HEK293 (cell line): ENCODE data around the gene KANK4.

Experiments used
- CTCF ChIA-PET: fragments of 350-600 bp; formaldehyde crosslinking; extraction: SDS; loops from one replicate; lab custom pipeline; 2021; ENCODE audit warnings: antibody characterized with exemption; lab: Yijun Ruan, JAX
- POLR2A ChIA-PET: fragments of 300-600 bp; formaldehyde crosslinking; extraction: SDS; loops from one replicate; lab custom pipeline; 2020; ENCODE audit warnings: antibody characterized with exemption, inconsistent platforms; lab: Yijun Ruan, JAX
- H3K27ac ChIP-seq: fragments of 200-500 bp; sonication (Bioruptor generic); 2 replicates; pipeline ENCODE4 v1.5.1; 2014; ENCODE audit warnings: low read depth, low read length, control low read depth, inconsistent platforms; ENCODE audit errors: extremely low read depth
- H3K36me3 ChIP-seq, 2 experiments: fragments of 200-500 bp in 1 of 2; sonication (Bioruptor generic) in 1 of 2; 1 replicate in 1 of 2; 2 replicates in 1 of 2; pipeline ENCODE4 v1.5.1; 2014 to 2017; ENCODE audit warnings: inconsistent platforms in 2 of 2, low read length in 2 of 2; ENCODE audit not compliant: control insufficient read depth in 2 of 2, insufficient read depth in 1 of 2
- H3K4me1 ChIP-seq: fragments of 200-500 bp; sonication (Bioruptor generic); 2 replicates; pipeline ENCODE4 v1.5.1; 2014; ENCODE audit warnings: mild to moderate bottlenecking, low read length, inconsistent platforms; ENCODE audit not compliant: control insufficient read depth, insufficient read depth
- H3K4me3 ChIP-seq: 2 replicates; pipeline ENCODE4 v1.5.1; 2011; ENCODE audit warnings: low read depth, mild to moderate bottlenecking, control low read depth, low read length, moderate library complexity
- H3K9me3 ChIP-seq: fragments of 200-500 bp; sonication (Bioruptor generic); 2 replicates; pipeline ENCODE4 v1.5.1; 2014; ENCODE audit warnings: low read depth, low read length, inconsistent platforms; ENCODE audit not compliant: control insufficient read depth, insufficient read depth
- EGR2 ChIP-seq: fragments of 450-650 bp; formaldehyde crosslinking; IDR thresholded peaks from 2 replicates; pipeline ENCODE4 v1.5.1; 2016; ENCODE audit warnings: low read depth, missing biosample characterization, missing genetic modification characterization
- GFI1B ChIP-seq: fragments of 450-650 bp; formaldehyde crosslinking; IDR thresholded peaks from 2 replicates; pipeline ENCODE4 v1.5.1; 2016; ENCODE audit warnings: missing biosample characterization, missing genetic modification characterization
- HOXC10 ChIP-seq: sonication (generic); formaldehyde crosslinking; IDR thresholded peaks from 2 replicates; pipeline ENCODE4 v1.8.1; 2023; ENCODE audit warnings: mild to moderate bottlenecking, missing genetic modification reagents
- KLF1 ChIP-seq: fragments of 450-650 bp; formaldehyde crosslinking; IDR thresholded peaks from 2 replicates; pipeline ENCODE4 v1.5.1; 2016; ENCODE audit warnings: missing biosample characterization, missing genetic modification characterization
- KLF10 ChIP-seq: fragments of 450-650 bp; IDR thresholded peaks from 2 replicates; pipeline ENCODE4 v1.5.1; 2018; ENCODE audit warnings: missing biosample characterization, mild to moderate bottlenecking, missing genetic modification characterization
- KLF7 ChIP-seq: fragments of 450-650 bp; formaldehyde crosslinking; IDR thresholded peaks from 2 replicates; pipeline ENCODE4 v1.5.1; 2016; ENCODE audit warnings: missing biosample characterization, missing genetic modification characterization, borderline replicate concordance
- SCRT1 ChIP-seq: fragments of 450-650 bp; formaldehyde crosslinking; IDR thresholded peaks from 2 replicates; pipeline ENCODE4 v1.5.1; 2016; ENCODE audit warnings: missing biosample characterization, missing genetic modification characterization, borderline replicate concordance
- SP2 ChIP-seq: fragments of 450-650 bp; formaldehyde crosslinking; IDR thresholded peaks from 2 replicates; pipeline ENCODE4 v1.5.1; 2016; ENCODE audit warnings: missing biosample characterization, missing genetic modification characterization
- ZBTB20 ChIP-seq: fragments of 450-650 bp; formaldehyde crosslinking; IDR thresholded peaks from 2 replicates; pipeline ENCODE4 v1.5.1; 2016; ENCODE audit warnings: missing biosample characterization, missing genetic modification characterization
- ZBTB48 ChIP-seq: fragments of 450-650 bp; formaldehyde crosslinking; IDR thresholded peaks from 2 replicates; pipeline ENCODE4 v1.5.1; 2016; ENCODE audit warnings: missing biosample characterization, missing genetic modification characterization
- ZBTB8A ChIP-seq: fragments of 450-650 bp; formaldehyde crosslinking; IDR thresholded peaks from 2 replicates; pipeline ENCODE4 v1.5.1; 2016; ENCODE audit warnings: missing biosample characterization, missing genetic modification characterization
- ZNF133 ChIP-seq: fragments of 450-650 bp; formaldehyde crosslinking; IDR thresholded peaks from 2 replicates; pipeline ENCODE4 v1.5.1; 2016; ENCODE audit warnings: missing biosample characterization, missing genetic modification characterization
- ZNF2 ChIP-seq: fragments of 450-650 bp; formaldehyde crosslinking; IDR thresholded peaks from 2 replicates; pipeline ENCODE4 v1.5.1; 2016; ENCODE audit warnings: missing biosample characterization, missing genetic modification characterization
- ZNF274 ChIP-seq, 2 experiments: fragments of 200-500 bp in 1 of 2; fragments of 450-650 bp in 1 of 2; sonication (Bioruptor generic) in 1 of 2; formaldehyde crosslinking in 1 of 2; IDR thresholded peaks; 2 replicates each; pipeline versions ENCODE4 v1.5.1 to v1.6.1; 2014 to 2016; ENCODE audit warnings: borderline replicate concordance in 1 of 2, inconsistent platforms in 1 of 2, low read length in 1 of 2, missing biosample characterization in 1 of 2, missing genetic modification characterization in 1 of 2
- ZNF324 ChIP-seq: fragments of 450-650 bp; formaldehyde crosslinking; IDR thresholded peaks from 2 replicates; pipeline ENCODE4 v1.5.1; 2016; ENCODE audit warnings: missing biosample characterization, missing genetic modification characterization
- ZNF335 ChIP-seq: fragments of 450-650 bp; formaldehyde crosslinking; conservative IDR thresholded peaks from 2 replicates; pipeline ENCODE4 v1.5.1; 2016; ENCODE audit warnings: missing biosample characterization, missing genetic modification characterization
- ZNF510 ChIP-seq: fragments of 450-650 bp; formaldehyde crosslinking; IDR thresholded peaks from 2 replicates; pipeline ENCODE4 v1.5.1; 2018; ENCODE audit warnings: mild to moderate bottlenecking, missing genetic modification characterization, missing biosample characterization; ENCODE audit not compliant: insufficient replicate concordance
- ZNF544 ChIP-seq: fragments of 450-650 bp; formaldehyde crosslinking; IDR thresholded peaks from 2 replicates; pipeline ENCODE4 v1.5.0; 2017; ENCODE audit warnings: missing biosample characterization, missing genetic modification characterization
- ZSCAN30 ChIP-seq: fragments of 450-650 bp; IDR thresholded peaks from 2 replicates; pipeline ENCODE4 v1.5.1; 2018; ENCODE audit warnings: missing biosample characterization, mild to moderate bottlenecking, missing genetic modification characterization, moderate library complexity
- TF ChIP-seq, protein P1 (sequence below): fragments of 450-650 bp; formaldehyde crosslinking; IDR thresholded peaks from 2 replicates; pipeline ENCODE4 v1.5.1; 2016; ENCODE audit warnings: missing biosample characterization, missing genetic modification characterization
- TF ChIP-seq, protein P2 (sequence below): fragments of 450-650 bp; formaldehyde crosslinking; IDR thresholded peaks from 2 replicates; pipeline ENCODE4 v1.5.1; 2016; ENCODE audit warnings: missing biosample characterization, missing genetic modification characterization
- TF ChIP-seq, protein P3 (sequence below): fragments of 450-650 bp; formaldehyde crosslinking; IDR thresholded peaks from 2 replicates; pipeline ENCODE4 v1.5.1; 2017; ENCODE audit warnings: missing biosample characterization, missing genetic modification characterization
- TF ChIP-seq, protein P4 (sequence below): fragments of 450-650 bp; formaldehyde crosslinking; IDR thresholded peaks from 2 replicates; pipeline ENCODE4 v1.5.1; 2016; ENCODE audit warnings: missing biosample characterization, missing genetic modification characterization
- TF ChIP-seq, protein P5 (sequence below): fragments of 450-650 bp; formaldehyde crosslinking; IDR thresholded peaks from 2 replicates; pipeline ENCODE4 v1.5.1; 2016; ENCODE audit warnings: missing biosample characterization, missing genetic modification characterization

Gene KANK4

DNA sequence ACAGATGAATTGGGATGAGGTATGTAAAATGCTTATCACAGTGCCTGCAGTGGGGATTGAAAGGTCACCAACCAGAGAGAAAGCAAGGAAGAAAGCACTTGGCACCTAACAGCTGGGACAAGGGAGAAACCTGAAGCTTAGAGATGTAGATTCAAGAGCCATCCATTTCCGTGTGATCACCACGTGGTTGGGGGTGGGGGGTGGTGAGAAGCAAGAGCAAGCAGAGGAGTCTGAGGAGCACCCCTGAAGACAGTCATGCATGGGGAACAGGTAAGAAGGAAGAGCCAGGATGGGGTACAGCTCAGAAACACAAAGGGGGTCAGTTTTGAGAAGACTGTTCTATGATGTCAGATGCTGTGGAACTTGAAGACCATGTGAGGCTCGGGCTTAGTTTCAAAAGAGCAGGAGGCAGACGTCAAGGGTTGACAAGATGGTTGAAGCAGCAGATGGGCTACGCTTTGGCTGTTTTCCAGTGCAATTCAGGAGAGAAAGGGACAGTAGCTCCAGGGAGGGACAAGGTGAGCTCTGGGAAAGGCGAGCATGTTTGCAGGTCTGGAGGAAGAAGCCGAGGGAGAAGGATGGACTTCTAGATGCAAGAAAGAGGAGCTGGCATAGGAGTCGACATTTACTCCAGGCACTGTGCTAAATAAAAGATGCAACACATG, 17.4 kb downstream of the KANK4 start:
- no peak for TF ChIP-seq ZNF274 (IDR thresholded peaks at IDR 0.05; ENCODE audit: low read length)
- no peak for TF ChIP-seq ZNF274 (tag by site-specific recombination; IDR thresholded peaks at IDR 0.05; ENCODE audit: borderline replicate concordance)
- TF ChIP-seq ZNF133 (tag by site-specific recombination) = peak; percentile 45; the same call in 1 of the 2 replicates
- ChIA-PET CTCF (interaction anchor here (0.6 kb wide), 1 partner anchor 11 kb away, joined by 3 read pairs; no protein-coding TSS in a partner anchor), POLR2A (no interaction called here)
- H3K27ac ChIP-seq = no peak overlapping the region
- no peak overlapping the region for H3K4me3 ChIP-seq
- H3K9me3 ChIP-seq = no peaks in the 10 kb centered on the region
- H3K4me1 ChIP-seq = peaks cover 16% of the 10 kb centered on the region
- no peaks in the 10 kb centered on the region for H3K36me3 ChIP-seq

DNA sequence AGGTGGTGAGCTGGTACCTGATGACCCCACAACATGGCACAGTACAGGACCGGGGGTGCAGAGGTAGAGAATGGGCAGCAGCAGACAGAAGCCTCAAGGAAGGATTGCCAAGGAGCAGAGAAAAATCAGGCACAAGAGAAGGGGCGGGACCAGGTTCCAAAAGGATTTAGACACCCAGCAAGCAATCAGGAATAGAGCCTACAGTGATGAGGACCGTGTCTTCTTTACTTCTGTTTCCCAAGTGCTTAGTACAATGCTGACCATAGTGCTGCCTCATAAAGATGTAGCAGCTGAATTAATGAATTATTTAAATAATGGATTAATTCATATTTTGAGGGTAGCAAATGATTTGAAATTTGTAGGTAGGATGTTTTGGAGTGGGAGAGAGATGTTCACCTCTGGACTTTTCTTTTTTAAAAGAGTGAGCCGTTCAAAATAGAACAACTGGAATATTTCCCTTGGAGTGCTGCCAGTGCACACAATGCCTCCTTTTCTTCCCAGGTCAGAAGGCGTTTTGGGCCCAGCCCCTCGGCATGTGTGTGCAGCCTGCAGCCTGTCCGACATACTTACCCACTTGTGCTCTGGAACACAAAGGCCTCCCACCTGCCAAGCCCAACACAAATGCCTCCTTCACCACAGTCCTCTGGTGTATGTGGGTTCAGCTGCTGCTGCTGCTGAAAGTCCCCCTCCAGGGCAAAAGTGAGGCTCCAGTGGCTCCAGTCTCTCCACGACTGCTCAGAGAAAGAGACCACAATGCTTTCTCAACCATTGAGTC, 19.6 kb downstream of the KANK4 start:
- Histone ChIP-seq H3K4me3 (no peak overlapping the region), H3K27ac (no peak overlapping the region; the same call in 1 of the 2 replicates), H3K4me1 (peaks cover 16% of the 10 kb centered on the region), H3K9me3 (no peaks in the 10 kb centered on the region), H3K36me3 (no peaks in the 10 kb centered on the region)
- ChIA-PET POLR2A (no interaction called here), CTCF (interaction anchor here (0.6 to 2.5 kb wide), 4 partner anchors 13 to 596 kb away, joined by 3 to 11 read pairs (median 4); no protein-coding TSS in a partner anchor)
- TF ChIP-seq SCRT1 (no peak), KLF1 (tag by site-specific recombination) (0 out of 2 replicates have a peak, but pooled peaks have one; percentile 23), ZNF2 (tag by site-specific recombination) (no peak), ZNF544 (tag by site-specific recombination) (no peak), KLF7 (tag by site-specific recombination) (no peak), ZSCAN30 (tag by site-specific recombination) (no peak), ZNF510 (tag by site-specific recombination) (no peak), SP2 (tag by site-specific recombination) (no peak), KLF10 (no peak), ZBTB20 (tag by site-specific recombination) (no peak), GFI1B (tag by site-specific recombination) (no peak), ZNF324 (tag by site-specific recombination) (no peak), ZNF335 (tag by site-specific recombination) (peak; percentile 55; the same call in 1 of the 2 replicates), HOXC10 (no peak), ZBTB48 (tag by site-specific recombination) (no peak), ZBTB8A (tag by site-specific recombination) (0 out of 2 replicates have a peak, but pooled peaks have one; percentile 20), EGR2 (tag by site-specific recombination) (0 out of 2 replicates have a peak, but pooled peaks have one; percentile 10)
- TF ChIP-seq, protein P1, sequence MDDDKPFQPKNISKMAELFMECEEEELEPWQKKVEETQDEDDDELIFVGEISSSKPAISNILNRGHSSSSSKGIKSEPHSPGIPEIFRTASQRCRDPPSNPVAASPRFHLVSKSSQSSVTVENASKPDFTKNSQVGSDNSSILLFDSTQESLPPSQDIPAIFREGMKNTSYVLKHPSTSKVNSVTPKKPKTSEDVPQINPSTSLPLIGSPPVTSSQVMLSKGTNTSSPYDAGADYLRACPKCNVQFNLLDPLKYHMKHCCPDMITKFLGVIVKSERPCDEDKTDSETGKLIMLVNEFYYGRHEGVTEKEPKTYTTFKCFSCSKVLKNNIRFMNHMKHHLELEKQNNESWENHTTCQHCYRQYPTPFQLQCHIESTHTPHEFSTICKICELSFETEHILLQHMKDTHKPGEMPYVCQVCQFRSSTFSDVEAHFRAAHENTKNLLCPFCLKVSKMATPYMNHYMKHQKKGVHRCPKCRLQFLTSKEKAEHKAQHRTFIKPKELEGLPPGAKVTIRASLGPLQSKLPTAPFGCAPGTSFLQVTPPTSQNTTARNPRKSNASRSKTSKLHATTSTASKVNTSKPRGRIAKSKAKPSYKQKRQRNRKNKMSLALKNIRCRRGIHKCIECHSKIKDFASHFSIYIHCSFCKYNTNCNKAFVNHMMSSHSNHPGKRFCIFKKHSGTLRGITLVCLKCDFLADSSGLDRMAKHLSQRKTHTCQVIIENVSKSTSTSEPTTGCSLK (tag by site-specific recombination) = no peak
- TF ChIP-seq, protein P2, sequence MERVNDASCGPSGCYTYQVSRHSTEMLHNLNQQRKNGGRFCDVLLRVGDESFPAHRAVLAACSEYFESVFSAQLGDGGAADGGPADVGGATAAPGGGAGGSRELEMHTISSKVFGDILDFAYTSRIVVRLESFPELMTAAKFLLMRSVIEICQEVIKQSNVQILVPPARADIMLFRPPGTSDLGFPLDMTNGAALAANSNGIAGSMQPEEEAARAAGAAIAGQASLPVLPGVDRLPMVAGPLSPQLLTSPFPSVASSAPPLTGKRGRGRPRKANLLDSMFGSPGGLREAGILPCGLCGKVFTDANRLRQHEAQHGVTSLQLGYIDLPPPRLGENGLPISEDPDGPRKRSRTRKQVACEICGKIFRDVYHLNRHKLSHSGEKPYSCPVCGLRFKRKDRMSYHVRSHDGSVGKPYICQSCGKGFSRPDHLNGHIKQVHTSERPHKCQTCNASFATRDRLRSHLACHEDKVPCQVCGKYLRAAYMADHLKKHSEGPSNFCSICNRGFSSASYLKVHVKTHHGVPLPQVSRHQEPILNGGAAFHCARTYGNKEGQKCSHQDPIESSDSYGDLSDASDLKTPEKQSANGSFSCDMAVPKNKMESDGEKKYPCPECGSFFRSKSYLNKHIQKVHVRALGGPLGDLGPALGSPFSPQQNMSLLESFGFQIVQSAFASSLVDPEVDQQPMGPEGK = no peak
- TF ChIP-seq, protein P3, sequence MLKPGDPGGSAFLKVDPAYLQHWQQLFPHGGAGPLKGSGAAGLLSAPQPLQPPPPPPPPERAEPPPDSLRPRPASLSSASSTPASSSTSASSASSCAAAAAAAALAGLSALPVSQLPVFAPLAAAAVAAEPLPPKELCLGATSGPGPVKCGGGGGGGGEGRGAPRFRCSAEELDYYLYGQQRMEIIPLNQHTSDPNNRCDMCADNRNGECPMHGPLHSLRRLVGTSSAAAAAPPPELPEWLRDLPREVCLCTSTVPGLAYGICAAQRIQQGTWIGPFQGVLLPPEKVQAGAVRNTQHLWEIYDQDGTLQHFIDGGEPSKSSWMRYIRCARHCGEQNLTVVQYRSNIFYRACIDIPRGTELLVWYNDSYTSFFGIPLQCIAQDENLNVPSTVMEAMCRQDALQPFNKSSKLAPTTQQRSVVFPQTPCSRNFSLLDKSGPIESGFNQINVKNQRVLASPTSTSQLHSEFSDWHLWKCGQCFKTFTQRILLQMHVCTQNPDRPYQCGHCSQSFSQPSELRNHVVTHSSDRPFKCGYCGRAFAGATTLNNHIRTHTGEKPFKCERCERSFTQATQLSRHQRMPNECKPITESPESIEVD (tag by site-specific recombination) = no peak
- TF ChIP-seq, protein P4, sequence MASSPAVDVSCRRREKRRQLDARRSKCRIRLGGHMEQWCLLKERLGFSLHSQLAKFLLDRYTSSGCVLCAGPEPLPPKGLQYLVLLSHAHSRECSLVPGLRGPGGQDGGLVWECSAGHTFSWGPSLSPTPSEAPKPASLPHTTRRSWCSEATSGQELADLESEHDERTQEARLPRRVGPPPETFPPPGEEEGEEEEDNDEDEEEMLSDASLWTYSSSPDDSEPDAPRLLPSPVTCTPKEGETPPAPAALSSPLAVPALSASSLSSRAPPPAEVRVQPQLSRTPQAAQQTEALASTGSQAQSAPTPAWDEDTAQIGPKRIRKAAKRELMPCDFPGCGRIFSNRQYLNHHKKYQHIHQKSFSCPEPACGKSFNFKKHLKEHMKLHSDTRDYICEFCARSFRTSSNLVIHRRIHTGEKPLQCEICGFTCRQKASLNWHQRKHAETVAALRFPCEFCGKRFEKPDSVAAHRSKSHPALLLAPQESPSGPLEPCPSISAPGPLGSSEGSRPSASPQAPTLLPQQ (tag by site-specific recombination) = 0 out of 2 replicates have a peak, but pooled peaks have one; percentile 14
- TF ChIP-seq, protein P5, sequence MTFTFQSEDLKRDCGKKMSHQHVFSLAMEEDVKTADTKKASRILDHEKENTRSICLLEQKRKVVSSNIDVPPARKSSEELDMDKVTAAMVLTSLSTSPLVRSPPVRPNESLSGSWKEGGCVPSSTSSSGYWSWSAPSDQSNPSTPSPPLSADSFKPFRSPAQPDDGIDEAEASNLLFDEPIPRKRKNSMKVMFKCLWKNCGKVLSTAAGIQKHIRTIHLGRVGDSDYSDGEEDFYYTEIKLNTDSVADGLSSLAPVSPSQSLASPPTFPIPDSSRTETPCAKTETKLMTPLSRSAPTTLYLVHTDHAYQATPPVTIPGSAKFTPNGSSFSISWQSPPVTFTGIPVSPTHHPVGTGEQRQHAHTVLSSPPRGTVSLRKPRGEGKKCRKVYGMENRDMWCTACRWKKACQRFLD = no peak
